Activated T-helper 2 cell treated with anti-CD3 and anti-CD28 coated beads, Interferon-gamma antibody, Interleukin-2, Interleukin-4, amounts not matched to agents 10 μg/mL and 5 μg/mL and 100 μg/mL, durations not matched to agents 14 hours and 24 hours and 36 hours (primary cell): Measurements from ENCODE around the gene FNDC5. TPM values are rescaled to one million over a fixed set of nuclear protein-coding genes. Genes with fewer than 3 reads are reported as not detected.
A peak's percentile ranks its signal among the peaks of the same experiment; 100 is the strongest.

Experiments
- DNase-seq: peaks from one replicate; pipeline ENCODE4 v3.0.0; 2021; ENCODE audit warnings: low spot score
- H3K27ac Mint-ChIP-seq: one replicate; pipeline ENCODE4 v1.8.0; 2021; ENCODE audit warnings: mixed read lengths
- H3K27me3 Mint-ChIP-seq: one replicate; pipeline ENCODE4 v1.8.0; 2021; ENCODE audit warnings: low read depth, mixed read lengths
- H3K36me3 Mint-ChIP-seq: one replicate; pipeline ENCODE4 v1.8.0; 2021; ENCODE audit warnings: low read depth, mixed read lengths
- H3K4me1 Mint-ChIP-seq: one replicate; pipeline ENCODE4 v1.8.0; 2021; ENCODE audit warnings: low read depth, mixed read lengths
- H3K4me3 Mint-ChIP-seq: one replicate; pipeline ENCODE4 v1.8.0; 2021; ENCODE audit warnings: low read depth, mild to moderate bottlenecking, moderate library complexity, mixed read lengths
- H3K9me3 Mint-ChIP-seq: one replicate; pipeline ENCODE4 v1.8.0; 2021; ENCODE audit warnings: mixed read lengths
- intact Hi-C: fragments of 100-400 bp; cut with micrococcal nuclease; formaldehyde crosslinking; loops from one replicate; pipeline ENCODE4 v1.15.1; 2023
- total RNA-seq: library from RNA; stranded (reverse); gene quantifications from 2 replicates; pipeline ENCODE4 v1.2.3, GENCODE V29; 2022

Gene FNDC5
- total RNA-seq, 1 donor from 2014 or later: not detected

- peaks cover 53% of the 10 kb centered on the region for H3K27me3 Mint-ChIP-seq
- H3K27ac Mint-ChIP-seq: no peak overlapping the region
- intact Hi-C loops: no loop called here
Measured at GRCh38 chr1:32885676-32886003, 14.9 kb upstream of the FNDC5 start.

GRCh38 chr1:32884726-32885125 is 14.0 kb upstream of the FNDC5 start:
- intact Hi-C loops: no loop called here
- Mint-ChIP-seq H3K36me3 (no peaks in the 10 kb centered on the region), H3K27ac (no peak overlapping the region), H3K27me3 (peaks cover 44% of the 10 kb centered on the region), H3K9me3 (no peaks in the 10 kb centered on the region), H3K4me1 (no peaks in the 10 kb centered on the region), H3K4me3 (no peak overlapping the region)
- no peak for DNase-seq

More at GRCh38 chr1:32885676-32886003, 14.9 kb upstream of the FNDC5 start:
- no peak for DNase-seq
- Mint-ChIP-seq H3K9me3 (no peaks in the 10 kb centered on the region), H3K4me3 (no peak overlapping the region), H3K4me1 (no peaks in the 10 kb centered on the region), H3K36me3 (no peaks in the 10 kb centered on the region)

- no peaks in the 10 kb centered on the region for H3K36me3 Mint-ChIP-seq
- intact Hi-C loops: no loop called here
- H3K4me1 Mint-ChIP-seq: no peaks in the 10 kb centered on the region
- H3K4me3 Mint-ChIP-seq: no peak overlapping the region
- no peaks in the 10 kb centered on the region for H3K9me3 Mint-ChIP-seq
- no peak for DNase-seq
- no peak overlapping the region for H3K27ac Mint-ChIP-seq
- peaks cover 39% of the 10 kb centered on the region for H3K27me3 Mint-ChIP-seq
Measured at GRCh38 chr1:32884032-32884372, 13.3 kb upstream of the FNDC5 start.

GRCh38 chr1:32883338-32884031 is 12.8 kb upstream of the FNDC5 start:
- H3K27me3 Mint-ChIP-seq: peaks cover 39% of the 10 kb centered on the region
- no peaks in the 10 kb centered on the region for H3K9me3 Mint-ChIP-seq
- H3K4me1 Mint-ChIP-seq: no peaks in the 10 kb centered on the region
- H3K27ac Mint-ChIP-seq: no peak overlapping the region
- H3K4me3 Mint-ChIP-seq: no peak overlapping the region
- H3K36me3 Mint-ChIP-seq: no peaks in the 10 kb centered on the region
- no peak for DNase-seq
- intact Hi-C loops: no loop called here

- peaks cover 33% of the 10 kb centered on the region for H3K27me3 Mint-ChIP-seq
- H3K4me3 Mint-ChIP-seq: no peak overlapping the region
- H3K9me3 Mint-ChIP-seq: no peaks in the 10 kb centered on the region
- intact Hi-C loops: no loop called here
- H3K4me1 Mint-ChIP-seq: no peaks in the 10 kb centered on the region
- H3K27ac Mint-ChIP-seq: no peak overlapping the region
- no peaks in the 10 kb centered on the region for H3K36me3 Mint-ChIP-seq
- no peak for DNase-seq
Measured at GRCh38 chr1:32881871-32882850, 11.4 kb upstream of the FNDC5 start.

GRCh38 chr1:32881291-32881690 is 10.6 kb upstream of the FNDC5 start:
- no peaks in the 10 kb centered on the region for H3K9me3 Mint-ChIP-seq
- H3K27ac Mint-ChIP-seq: no peak overlapping the region
- no peak for DNase-seq
- peaks cover 4% of the 10 kb centered on the region for H3K4me1 Mint-ChIP-seq
- peaks cover 27% of the 10 kb centered on the region for H3K27me3 Mint-ChIP-seq
- H3K4me3 Mint-ChIP-seq: no peak overlapping the region
- intact Hi-C loops: no loop called here
- no peaks in the 10 kb centered on the region for H3K36me3 Mint-ChIP-seq

GRCh38 chr1:32878637-32879041 is 7.9 kb upstream of the FNDC5 start:
- Mint-ChIP-seq H3K4me1 (peaks cover 4% of the 10 kb centered on the region), H3K4me3 (no peak overlapping the region), H3K27ac (no peak overlapping the region), H3K9me3 (no peaks in the 10 kb centered on the region), H3K36me3 (no peaks in the 10 kb centered on the region), H3K27me3 (peaks cover 19% of the 10 kb centered on the region)
- intact Hi-C loops: no loop called here
- DNase-seq: no peak

- intact Hi-C loops: no loop called here
- H3K4me1 Mint-ChIP-seq: peaks cover 4% of the 10 kb centered on the region
- H3K4me3 Mint-ChIP-seq: no peak overlapping the region
- no peak overlapping the region for H3K27ac Mint-ChIP-seq
- no peaks in the 10 kb centered on the region for H3K36me3 Mint-ChIP-seq
- H3K9me3 Mint-ChIP-seq: no peaks in the 10 kb centered on the region
- no peak for DNase-seq
- peaks cover 15% of the 10 kb centered on the region for H3K27me3 Mint-ChIP-seq
Measured at GRCh38 chr1:32878183-32878582, 7.5 kb upstream of the FNDC5 start.

GRCh38 chr1:32877211-32878110 is 6.7 kb upstream of the FNDC5 start:
- DNase-seq: no peak
- Mint-ChIP-seq H3K9me3 (no peaks in the 10 kb centered on the region), H3K27ac (no peak overlapping the region)

GRCh38 chr1:32876341-32877210 is 5.9 kb upstream of the FNDC5 start:
- DNase-seq: peak; percentile 58
- Mint-ChIP-seq H3K4me3 (no peak overlapping the region), H3K36me3 (no peaks in the 10 kb centered on the region), H3K4me1 (peaks cover 4% of the 10 kb centered on the region), H3K9me3 (no peaks in the 10 kb centered on the region), H3K27me3 (peaks cover 26% of the 10 kb centered on the region), H3K27ac (no peak overlapping the region)
- intact Hi-C loops: loop anchor here (2.0 kb wide), 1 partner anchor 210 kb away; no protein-coding TSS in a partner anchor

More at GRCh38 chr1:32877211-32878110, 6.7 kb upstream of the FNDC5 start:
- Mint-ChIP-seq H3K27me3 (peaks cover 19% of the 10 kb centered on the region), H3K4me3 (no peak overlapping the region), H3K36me3 (no peaks in the 10 kb centered on the region), H3K4me1 (peaks cover 4% of the 10 kb centered on the region)
- intact Hi-C loops: loop anchor here (2.0 kb wide), 1 partner anchor 209 kb away; no protein-coding TSS in a partner anchor

GRCh38 chr1:32874860-32875752 is 4.4 kb upstream of the FNDC5 start:
- no peaks in the 10 kb centered on the region for H3K9me3 Mint-ChIP-seq
- H3K36me3 Mint-ChIP-seq: no peaks in the 10 kb centered on the region
- intact Hi-C loops: no loop called here
- no peak overlapping the region for H3K27ac Mint-ChIP-seq
- H3K27me3 Mint-ChIP-seq: peaks cover 30% of the 10 kb centered on the region
- H3K4me3 Mint-ChIP-seq: no peak overlapping the region
- DNase-seq: no peak
- peaks cover 9% of the 10 kb centered on the region for H3K4me1 Mint-ChIP-seq
